Stimulated activated effector memory CD8-positive, alpha-beta T cell treated with anti-CD3 and anti-CD28 coated beads, Interleukin-12 subunit alpha, Interleukin-12 subunit beta, amount 100 ng/mL, for 72 hours (primary cell): ENCODE data around the gene MYO9A.

Experiments
- ATAC-seq: fragments of 150-1000 bp; cut with Tn5 transposase; 2 replicates; pipeline ENCODE4 v1.10.0; 2021
- DNase-seq, 2 donors: peaks; one replicate each; pipeline ENCODE4 v3.0.0; 2021 to 2022; ENCODE audit warnings: low spot score in 2 of 2
- H3K27ac Mint-ChIP-seq: one replicate; pipeline ENCODE4 v1.8.0; 2022; ENCODE audit warnings: mild to moderate bottlenecking, mixed read lengths
- H3K36me3 Mint-ChIP-seq: one replicate; pipeline ENCODE4 v1.8.0; 2022; ENCODE audit warnings: mild to moderate bottlenecking, mixed read lengths
- H3K4me1 Mint-ChIP-seq: one replicate; pipeline ENCODE4 v1.8.0; 2022; ENCODE audit warnings: mixed read lengths
- H3K4me3 Mint-ChIP-seq: one replicate; pipeline ENCODE4 v1.8.0; 2022; ENCODE audit warnings: mild to moderate bottlenecking, mixed read lengths
- H3K9me3 Mint-ChIP-seq: one replicate; pipeline ENCODE4 v1.8.0; 2022; ENCODE audit warnings: mixed read lengths

The MYO9A gene

DNA sequence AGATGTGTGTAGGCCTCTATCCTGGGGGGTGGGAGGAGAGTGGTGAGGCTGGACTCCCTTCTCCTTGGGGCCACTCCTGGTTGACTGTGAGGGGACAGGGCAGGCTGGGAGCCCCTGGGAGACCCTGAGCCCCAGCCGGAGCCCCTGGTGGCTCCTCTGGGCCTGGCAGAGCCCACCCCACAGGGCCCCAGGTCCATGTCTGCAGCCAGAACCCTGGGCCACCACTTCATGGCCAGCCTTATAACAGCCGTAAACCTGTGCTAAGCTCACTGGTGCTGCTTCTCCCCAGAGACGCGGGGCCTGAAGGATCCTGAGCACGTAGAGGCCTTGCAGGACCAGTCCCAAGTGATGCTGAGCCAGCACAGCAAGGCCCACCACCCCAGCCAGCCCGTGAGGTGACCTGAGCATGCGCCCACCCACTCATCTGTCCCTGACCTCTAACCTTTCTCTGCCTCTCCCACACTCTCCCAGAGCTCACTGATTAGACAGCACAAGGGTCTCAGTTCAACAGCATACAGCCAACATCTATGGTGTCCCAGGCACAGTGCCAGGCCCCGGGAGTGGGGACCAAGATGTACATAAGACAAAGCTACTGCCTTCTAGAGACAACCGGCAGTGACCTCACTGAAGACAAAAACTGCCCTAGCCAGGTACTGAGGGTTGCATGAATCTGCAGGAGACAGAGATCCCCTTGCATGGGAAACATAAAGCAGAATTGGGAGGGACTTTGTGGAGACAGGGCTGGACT lies 304.1 kb downstream of the MYO9A start:
- no peak overlapping the region for H3K4me3 Mint-ChIP-seq
- H3K36me3 Mint-ChIP-seq: no peaks in the 10 kb centered on the region
- peak; percentile 9 for ATAC-seq
- no peak for DNase-seq
- H3K27ac Mint-ChIP-seq: no peak overlapping the region
- no peaks in the 10 kb centered on the region for H3K4me1 Mint-ChIP-seq
- H3K9me3 Mint-ChIP-seq: no peaks in the 10 kb centered on the region

GRCh38 chr15:71812966-71813722 lies 304.8 kb downstream of the MYO9A start:
- ATAC-seq: no peak
- no peaks in the 10 kb centered on the region for H3K9me3 Mint-ChIP-seq
- no peak overlapping the region for H3K4me3 Mint-ChIP-seq
- no peak for DNase-seq
- no peaks in the 10 kb centered on the region for H3K36me3 Mint-ChIP-seq
- H3K4me1 Mint-ChIP-seq: no peaks in the 10 kb centered on the region
- H3K27ac Mint-ChIP-seq: no peak overlapping the region

DNA sequence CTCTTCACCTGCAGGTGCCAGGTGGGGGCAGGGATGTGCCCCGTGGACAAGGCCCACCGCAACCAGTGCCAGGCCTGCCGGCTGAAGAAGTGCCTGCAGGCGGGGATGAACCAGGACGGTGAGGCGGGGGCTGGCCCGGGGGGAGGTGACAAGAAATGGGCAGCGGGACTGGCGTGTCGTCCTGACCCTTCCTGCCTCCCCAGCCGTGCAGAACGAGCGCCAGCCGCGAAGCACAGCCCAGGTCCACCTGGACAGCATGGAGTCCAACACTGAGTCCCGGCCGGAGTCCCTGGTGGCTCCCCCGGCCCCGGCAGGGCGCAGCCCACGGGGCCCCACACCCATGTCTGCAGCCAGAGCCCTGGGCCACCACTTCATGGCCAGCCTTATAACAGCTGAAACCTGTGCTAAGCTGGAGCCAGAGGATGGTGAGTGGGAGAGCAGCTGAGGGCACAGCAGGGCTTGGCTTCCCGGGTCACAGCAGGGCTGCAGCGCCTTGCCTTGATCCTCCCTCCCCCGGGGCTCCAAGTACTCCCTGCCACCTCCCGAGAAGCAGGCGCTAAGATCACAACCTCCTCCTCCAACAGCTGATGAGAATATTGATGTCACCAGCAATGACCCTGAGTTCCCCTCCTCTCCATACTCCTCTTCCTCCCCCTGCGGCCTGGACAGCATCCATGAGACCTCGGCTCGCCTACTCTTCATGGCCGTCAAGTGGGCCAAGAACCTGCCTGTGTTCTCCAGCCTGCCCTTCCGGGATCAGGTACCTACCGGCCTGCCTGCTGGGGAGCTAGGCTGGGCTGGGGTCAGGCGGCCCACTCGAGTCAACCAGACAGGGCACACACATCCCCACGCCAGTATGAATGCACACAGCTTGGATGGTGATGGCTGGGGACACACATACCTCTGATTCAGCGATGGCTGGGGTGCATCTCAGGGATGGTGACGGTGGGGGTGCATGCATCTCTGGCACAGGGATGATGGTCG lies 305.9 kb downstream of the MYO9A start:
- Mint-ChIP-seq H3K27ac (no peak overlapping the region), H3K9me3 (no peaks in the 10 kb centered on the region), H3K4me1 (no peaks in the 10 kb centered on the region), H3K4me3 (no peak overlapping the region), H3K36me3 (no peaks in the 10 kb centered on the region)
- DNase-seq (no peak), ATAC-seq (no peak)

GRCh38 chr15:71811036-71811736 lies 306.8 kb downstream of the MYO9A start:
- no peaks in the 10 kb centered on the region for H3K4me1 Mint-ChIP-seq
- no peak for ATAC-seq
- no peaks in the 10 kb centered on the region for H3K36me3 Mint-ChIP-seq
- DNase-seq: no peak
- H3K9me3 Mint-ChIP-seq: no peaks in the 10 kb centered on the region
- H3K4me3 Mint-ChIP-seq: no peak overlapping the region
- H3K27ac Mint-ChIP-seq: no peak overlapping the region

GRCh38 chr15:71810256-71811035 lies 307.5 kb downstream of the MYO9A start, which contains the start of gene NR2E3:
NR2E3 (plus strand) TSS chr15:71810554; CDS start chr15:71810744, 190 bp downstream.
- no peaks in the 10 kb centered on the region for H3K4me1 Mint-ChIP-seq
- ATAC-seq (no peak), DNase-seq (no peak)
- H3K4me3 Mint-ChIP-seq: no peak within 1 kb of the TSS
- no peaks in the 10 kb centered on the region for H3K9me3 Mint-ChIP-seq
- H3K36me3 Mint-ChIP-seq: no peaks in the 10 kb centered on the region
- H3K27ac Mint-ChIP-seq: no peak within 1 kb of the TSS

DNA sequence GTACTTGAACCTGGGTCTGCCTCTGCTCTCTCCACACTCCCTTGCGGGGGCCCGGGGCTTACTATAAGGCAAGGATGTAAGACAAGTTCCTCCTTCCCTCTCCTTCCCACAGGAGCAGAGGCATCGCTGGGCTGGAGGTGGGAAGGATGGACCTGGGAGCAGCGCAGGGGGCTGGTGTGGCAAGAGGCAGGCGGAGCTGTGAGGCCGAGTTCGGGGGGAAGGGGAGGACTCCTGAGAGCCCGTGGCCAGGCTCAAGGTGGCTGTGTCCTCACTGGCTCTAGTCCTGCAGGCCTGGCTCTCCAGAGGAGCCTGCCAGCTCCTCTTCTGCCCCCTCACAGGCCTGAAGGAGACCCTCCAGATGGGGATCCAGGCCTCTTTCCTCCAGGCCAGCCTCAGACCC lies 308.6 kb downstream of the MYO9A start:
- H3K4me3 Mint-ChIP-seq: no peak overlapping the region
- no peaks in the 10 kb centered on the region for H3K9me3 Mint-ChIP-seq
- H3K27ac Mint-ChIP-seq: no peak overlapping the region
- DNase-seq (no peak), ATAC-seq (no peak)
- H3K4me1 Mint-ChIP-seq: no peaks in the 10 kb centered on the region
- H3K36me3 Mint-ChIP-seq: no peaks in the 10 kb centered on the region

DNA sequence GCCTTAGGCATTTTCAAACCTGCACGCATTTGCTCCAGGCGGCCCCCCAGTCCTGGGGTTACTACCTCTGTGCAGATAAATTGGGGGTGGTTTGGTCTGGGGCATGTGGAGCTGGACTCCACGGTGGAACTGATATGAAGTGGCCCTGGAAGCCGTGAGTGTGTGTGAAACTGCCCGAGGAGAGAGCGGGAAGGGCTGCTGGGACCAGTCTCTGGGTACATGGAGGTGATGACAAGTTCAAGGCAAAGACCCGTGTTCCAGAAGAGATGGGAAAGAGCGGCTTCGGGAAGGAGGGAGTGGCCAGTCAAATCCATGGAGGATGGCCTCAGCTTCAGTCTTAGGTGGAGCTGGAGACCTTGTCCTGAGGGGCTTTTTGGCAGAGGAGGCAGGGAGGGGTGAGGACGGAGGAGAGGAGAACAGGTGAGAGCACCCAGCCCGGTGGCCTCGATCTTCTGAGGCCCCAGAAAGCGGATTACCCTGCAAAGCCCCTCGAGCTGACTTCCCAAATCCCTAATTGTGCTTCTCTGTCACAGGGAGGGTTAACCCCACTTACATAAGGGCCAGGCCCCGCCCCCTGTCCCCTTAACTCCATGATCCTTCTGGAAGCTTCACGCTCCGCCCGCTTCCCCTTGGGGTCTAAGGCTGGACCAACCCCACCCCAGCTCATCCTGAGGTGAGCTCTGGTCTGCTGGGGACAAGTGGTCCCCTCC lies 309.5 kb downstream of the MYO9A start:
- no peak for ATAC-seq
- H3K9me3 Mint-ChIP-seq: no peaks in the 10 kb centered on the region
- H3K4me3 Mint-ChIP-seq: no peak overlapping the region
- H3K27ac Mint-ChIP-seq: no peak overlapping the region
- H3K36me3 Mint-ChIP-seq: no peaks in the 10 kb centered on the region
- H3K4me1 Mint-ChIP-seq: no peaks in the 10 kb centered on the region
- no peak for DNase-seq

DNA sequence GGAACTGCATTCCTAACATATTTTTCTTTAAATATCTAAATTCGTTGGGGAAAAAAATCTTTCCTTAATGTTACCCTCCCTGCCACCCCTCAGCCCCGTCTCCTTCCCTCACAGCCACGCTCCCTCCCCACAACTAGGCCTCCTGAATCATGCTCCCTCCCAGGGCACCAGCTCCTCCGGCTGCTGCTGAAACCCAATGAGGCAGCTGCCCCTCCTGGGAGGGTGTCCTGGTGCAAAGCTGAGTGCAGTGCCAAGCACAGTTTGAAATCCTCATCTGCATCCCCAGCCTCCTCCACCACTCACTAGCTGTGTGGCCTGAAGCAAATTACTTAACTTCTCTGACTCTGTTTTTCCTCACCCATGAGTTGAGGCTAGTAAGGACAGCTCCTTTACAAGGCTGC lies 310.3 kb downstream of the MYO9A start:
- no peak overlapping the region for H3K4me3 Mint-ChIP-seq
- no peak for ATAC-seq
- H3K4me1 Mint-ChIP-seq: peaks cover 2% of the 10 kb centered on the region
- no peak for DNase-seq
- no peaks in the 10 kb centered on the region for H3K36me3 Mint-ChIP-seq
- no peak overlapping the region for H3K27ac Mint-ChIP-seq
- no peaks in the 10 kb centered on the region for H3K9me3 Mint-ChIP-seq

DNA sequence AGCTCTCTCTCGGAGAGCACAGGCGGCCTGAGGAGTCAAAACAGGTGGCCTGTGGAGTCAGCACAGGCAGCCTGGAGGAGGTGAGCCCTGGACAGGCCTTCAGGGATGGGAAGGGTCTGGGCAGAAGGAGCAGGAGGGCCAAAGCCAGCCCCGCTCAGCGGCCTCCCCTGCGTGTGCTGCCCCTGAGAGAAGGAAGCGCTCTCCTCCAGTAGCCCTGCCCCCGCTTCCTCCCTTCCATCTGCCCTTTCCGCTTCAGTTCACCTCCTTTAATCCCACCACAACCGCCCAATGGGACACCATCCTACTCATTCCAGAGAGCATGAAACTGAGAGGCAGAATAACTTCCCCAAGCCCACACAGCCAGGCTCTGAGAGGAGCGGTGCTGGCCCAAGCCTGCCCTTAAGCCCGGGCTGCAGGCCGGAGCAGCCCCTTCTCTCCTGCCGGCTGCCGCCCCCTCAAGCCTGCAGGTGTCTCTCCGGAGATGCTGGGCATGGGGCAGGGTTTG lies 310.8 kb downstream of the MYO9A start:
- DNase-seq (no peak), ATAC-seq (no peak)
- peaks cover 6% of the 10 kb centered on the region for H3K4me1 Mint-ChIP-seq
- no peaks in the 10 kb centered on the region for H3K36me3 Mint-ChIP-seq
- H3K27ac Mint-ChIP-seq: no peak overlapping the region
- no peaks in the 10 kb centered on the region for H3K9me3 Mint-ChIP-seq
- no peak overlapping the region for H3K4me3 Mint-ChIP-seq

DNA sequence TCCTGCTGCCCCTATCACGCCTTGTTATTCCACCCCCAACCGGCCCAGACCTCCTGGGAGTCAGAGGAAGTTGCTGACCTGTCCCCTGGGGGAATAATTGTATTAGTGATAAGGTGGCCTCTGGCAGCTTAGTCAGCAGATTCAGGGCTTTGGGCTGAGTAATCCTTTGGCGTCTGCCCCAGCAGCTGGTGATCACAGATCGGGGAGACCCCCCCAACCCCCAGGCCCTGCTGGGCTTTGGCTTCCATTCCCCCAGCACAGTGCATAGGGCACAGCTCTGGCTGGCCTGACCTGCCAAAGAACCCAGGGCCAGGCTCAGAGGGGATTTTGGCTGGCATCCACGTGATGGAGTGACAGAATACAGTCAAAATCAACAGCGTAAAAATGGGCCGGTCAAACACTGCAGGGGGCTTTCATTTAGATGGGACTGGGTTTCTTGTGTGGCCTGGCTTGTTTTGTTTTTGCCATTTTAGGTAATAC lies 311.5 kb downstream of the MYO9A start:
- peaks cover 6% of the 10 kb centered on the region for H3K4me1 Mint-ChIP-seq
- H3K9me3 Mint-ChIP-seq: no peaks in the 10 kb centered on the region
- no peaks in the 10 kb centered on the region for H3K36me3 Mint-ChIP-seq
- no peak overlapping the region for H3K4me3 Mint-ChIP-seq
- no peak overlapping the region for H3K27ac Mint-ChIP-seq
- no peak for ATAC-seq
- no peak for DNase-seq

DNA sequence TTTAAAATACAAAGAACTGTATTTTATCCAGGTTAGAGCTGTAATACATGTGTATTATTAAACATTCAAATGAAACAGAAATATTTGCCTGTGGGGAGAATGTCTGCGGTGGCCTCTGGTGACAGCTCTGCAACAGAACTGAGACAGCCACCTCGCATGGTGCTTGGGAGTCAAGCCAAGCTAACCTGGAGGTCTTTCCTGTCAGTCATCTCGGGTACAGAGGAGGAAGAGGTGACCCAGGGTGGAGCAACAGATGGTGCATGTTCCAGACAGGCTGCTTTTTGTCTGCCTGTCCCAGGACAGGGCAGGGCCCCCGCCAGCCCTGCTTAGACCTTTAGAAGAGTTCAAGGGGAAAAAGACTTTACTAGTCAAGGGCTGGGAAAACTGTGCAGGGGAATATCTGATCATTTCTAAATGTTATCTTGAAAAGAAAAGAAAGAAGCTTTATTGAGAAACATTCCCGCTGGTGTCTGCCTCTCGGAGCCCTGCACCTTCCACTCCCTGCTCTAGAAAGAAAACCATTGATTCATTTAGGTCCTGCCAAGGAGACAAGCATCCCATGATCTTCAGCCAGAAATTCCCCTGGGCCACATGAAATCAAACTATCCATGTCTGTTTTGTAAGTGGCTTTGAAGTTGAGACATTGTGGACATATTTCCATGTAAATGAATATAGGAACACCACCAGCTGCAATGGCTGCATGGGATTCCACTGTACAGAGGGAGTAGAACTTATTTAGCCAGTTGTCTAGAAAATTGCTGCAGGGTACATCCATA lies 313.1 kb downstream of the MYO9A start:
- Mint-ChIP-seq H3K4me3 (no peak overlapping the region), H3K4me1 (peaks cover 6% of the 10 kb centered on the region), H3K9me3 (no peaks in the 10 kb centered on the region), H3K27ac (no peak overlapping the region), H3K36me3 (no peaks in the 10 kb centered on the region)
- DNase-seq (no peak), ATAC-seq (no peak)

- H3K27ac Mint-ChIP-seq: no peak overlapping the region
- DNase-seq (no peak), ATAC-seq (no peak)
- no peaks in the 10 kb centered on the region for H3K9me3 Mint-ChIP-seq
- H3K4me3 Mint-ChIP-seq: no peak overlapping the region
- peaks cover 6% of the 10 kb centered on the region for H3K4me1 Mint-ChIP-seq
- no peaks in the 10 kb centered on the region for H3K36me3 Mint-ChIP-seq
Measured at GRCh38 chr15:71804226-71804625, 313.7 kb downstream of the MYO9A start.

DNA sequence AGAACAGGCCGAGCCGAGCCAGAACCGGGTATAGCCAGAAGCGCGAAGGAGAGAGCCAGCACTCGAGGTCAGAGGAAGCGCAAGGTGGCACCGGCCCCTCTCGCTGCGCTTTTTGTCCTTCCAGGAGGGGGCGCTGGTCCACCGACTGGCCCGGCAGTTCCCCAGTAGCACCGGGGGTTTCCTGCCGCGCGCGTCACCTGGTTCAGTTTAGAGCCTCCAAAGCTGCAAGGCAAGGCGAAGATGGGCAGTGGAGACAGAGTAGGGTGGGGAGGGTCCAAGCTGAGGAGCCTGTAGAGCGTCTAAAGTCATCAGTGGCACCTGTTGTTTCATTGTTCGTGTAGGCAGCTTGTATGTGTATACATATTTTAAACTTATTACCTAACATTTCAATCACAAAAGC lies 315.2 kb downstream of the MYO9A start:
- no peak overlapping the region for H3K27ac Mint-ChIP-seq
- ATAC-seq (peak; percentile 52), DNase-seq (peak; percentile 26 to 74)
- peaks cover 6% of the 10 kb centered on the region for H3K4me1 Mint-ChIP-seq
- H3K4me3 Mint-ChIP-seq: no peak overlapping the region
- no peaks in the 10 kb centered on the region for H3K9me3 Mint-ChIP-seq
- no peaks in the 10 kb centered on the region for H3K36me3 Mint-ChIP-seq
